HuH-7.5 (cell line): ENCODE data around the gene CDH23.

ENCODE experiments used
- DNase-seq: peaks from one replicate; pipeline ENCODE4 v3.0.0; 2011; ENCODE audit warnings: low spot score

Gene CDH23

GRCh38 chr10:71726580-71727104, 329.9 kb downstream of the CDH23 start:
- DNase-seq = no peak

- no peak for DNase-seq
Measured at GRCh38 chr10:71727105-71727737, 330.5 kb downstream of the CDH23 start.

- peak; percentile 45 for DNase-seq
Measured at GRCh38 chr10:71727738-71728737, 331.3 kb downstream of the CDH23 start.

GRCh38 chr10:71729161-71729636, 332.5 kb downstream of the CDH23 start:
- DNase-seq = no peak

GRCh38 chr10:71731791-71732190, 335.1 kb downstream of the CDH23 start:
- no peak for DNase-seq

GRCh38 chr10:71734797-71735196, 338.1 kb downstream of the CDH23 start:
- DNase-seq = no peak

- DNase-seq = no peak
Measured at GRCh38 chr10:71735709-71736569, 339.2 kb downstream of the CDH23 start.

GRCh38 chr10:71736570-71736952, 339.8 kb downstream of the CDH23 start:
- DNase-seq = no peak

- no peak for DNase-seq
Measured at GRCh38 chr10:71737001-71737833, 340.5 kb downstream of the CDH23 start.

- no peak for DNase-seq
Measured at GRCh38 chr10:71737834-71738197, 341.1 kb downstream of the CDH23 start.

GRCh38 chr10:71739358-71739900, 342.7 kb downstream of the CDH23 start:
- DNase-seq = no peak

- DNase-seq = no peak
Measured at GRCh38 chr10:71740069-71740653, 343.4 kb downstream of the CDH23 start.

GRCh38 chr10:71741029-71741428, 344.3 kb downstream of the CDH23 start:
- DNase-seq = no peak

GRCh38 chr10:71741671-71742070, 345.0 kb downstream of the CDH23 start:
- DNase-seq = no peak

- DNase-seq = no peak
Measured at GRCh38 chr10:71742301-71743088, 345.8 kb downstream of the CDH23 start.

GRCh38 chr10:71743089-71743838, 346.5 kb downstream of the CDH23 start:
- no peak for DNase-seq

GRCh38 chr10:71743866-71744265, 347.1 kb downstream of the CDH23 start:
- DNase-seq = no peak

- DNase-seq = no peak
Measured at GRCh38 chr10:71744897-71745663, 348.4 kb downstream of the CDH23 start.
